ENCODE data around the gene HEXIM1.

The HEXIM1 gene, protein sequence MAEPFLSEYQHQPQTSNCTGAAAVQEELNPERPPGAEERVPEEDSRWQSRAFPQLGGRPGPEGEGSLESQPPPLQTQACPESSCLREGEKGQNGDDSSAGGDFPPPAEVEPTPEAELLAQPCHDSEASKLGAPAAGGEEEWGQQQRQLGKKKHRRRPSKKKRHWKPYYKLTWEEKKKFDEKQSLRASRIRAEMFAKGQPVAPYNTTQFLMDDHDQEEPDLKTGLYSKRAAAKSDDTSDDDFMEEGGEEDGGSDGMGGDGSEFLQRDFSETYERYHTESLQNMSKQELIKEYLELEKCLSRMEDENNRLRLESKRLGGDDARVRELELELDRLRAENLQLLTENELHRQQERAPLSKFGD

GRCh38 chr17:45148183-45149036 is at the start of gene HEXIM1:
Gene HEXIM1 (plus strand): TSS chr17:45148475. CDS start chr17:45149191, 716 bp downstream.
- peak; percentile 98 for DNase-seq (ENCODE audit: low read depth in 2 of 2, low spot score in 1 of 2)

DNA sequence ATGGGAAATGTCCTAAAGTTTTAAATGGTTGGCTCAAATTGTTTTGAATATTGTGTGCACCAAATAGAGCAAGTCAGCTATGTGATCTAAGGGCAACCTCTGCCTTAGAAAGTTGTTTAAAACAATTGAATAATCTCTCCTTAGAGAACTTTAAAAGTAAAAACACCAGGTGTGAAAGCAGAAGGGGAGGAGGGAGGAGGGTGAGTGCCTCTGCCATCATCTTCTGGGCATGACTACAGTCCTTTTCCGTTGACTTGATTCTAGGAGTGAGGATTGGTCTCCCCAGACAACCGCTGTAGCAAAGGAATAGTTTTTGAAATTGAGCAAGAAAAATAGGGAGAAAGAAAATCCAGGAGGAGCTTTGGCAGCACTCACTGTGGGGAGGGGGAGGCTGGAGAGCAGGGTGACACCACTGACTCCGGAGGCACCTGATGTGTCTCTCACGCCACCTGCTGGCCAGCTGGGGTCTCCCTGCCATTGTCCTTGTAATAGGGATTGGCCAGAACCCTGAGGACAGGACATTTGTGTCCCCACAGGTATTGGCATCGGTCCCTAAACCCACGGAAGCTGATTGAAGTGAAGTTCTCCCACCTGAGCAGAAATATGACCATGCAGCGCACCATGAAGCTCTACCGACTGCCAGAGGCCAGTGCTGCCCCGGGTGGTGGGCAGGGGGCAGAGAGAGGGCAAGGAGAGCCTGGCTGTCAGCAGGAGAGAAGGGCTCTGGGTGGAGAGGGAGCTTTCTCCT is 49.2 kb upstream of the HEXIM1 start:
- peak; percentile 42 to 43 for DNase-seq (ENCODE audit: low read depth in 2 of 2, low spot score in 1 of 2)

DNA sequence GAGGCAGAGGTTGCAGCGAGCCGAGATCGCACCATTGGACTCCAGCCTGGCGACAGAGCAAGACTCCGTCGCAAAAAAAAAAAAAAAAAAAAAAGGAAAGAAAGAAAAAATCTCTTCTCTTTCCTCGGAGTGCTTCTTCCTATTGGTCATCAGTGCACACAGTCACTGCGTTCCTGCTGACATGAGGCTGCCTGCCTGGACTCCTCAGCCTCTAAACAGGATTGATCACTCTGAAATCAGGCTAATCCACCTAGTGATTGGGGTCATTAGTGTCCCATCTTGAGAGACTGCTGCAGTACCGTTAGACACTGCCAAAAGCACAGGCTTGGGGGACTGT is 46.8 kb upstream of the HEXIM1 start:
- DNase-seq (ENCODE audit: low read depth in 2 of 2, low spot score in 1 of 2) = no peak

GRCh38 chr17:45101883-45102811 is 46.1 kb upstream of the HEXIM1 start:
- DNase-seq (ENCODE audit: low read depth in 2 of 2, low spot score in 1 of 2) = no peak

DNA sequence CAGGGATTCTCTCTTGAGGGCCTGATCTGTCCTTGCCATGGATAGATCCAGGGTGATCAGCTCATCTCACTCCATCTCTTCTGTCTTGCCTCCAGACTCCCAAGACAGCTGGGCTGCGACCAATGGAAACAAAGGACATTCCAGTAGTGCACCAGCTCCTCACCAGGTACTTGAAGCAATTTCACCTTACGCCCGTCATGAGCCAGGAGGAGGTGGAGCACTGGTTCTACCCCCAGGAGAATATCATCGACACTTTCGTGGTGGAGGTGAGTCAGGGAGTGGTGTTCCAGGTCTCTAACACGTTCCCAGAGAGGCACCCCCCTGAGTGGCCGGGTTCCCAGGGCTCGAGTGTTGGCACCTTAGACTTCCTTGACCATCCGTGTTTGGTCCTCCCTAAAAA is 45.4 kb upstream of the HEXIM1 start:
- no peak for DNase-seq (ENCODE audit: low read depth in 2 of 2, low spot score in 1 of 2)

- no peak for DNase-seq (ENCODE audit: low read depth in 2 of 2, low spot score in 1 of 2)
Observed at GRCh38 chr17:45103269-45103795, 44.9 kb upstream of the HEXIM1 start.

- no peak for DNase-seq (ENCODE audit: low read depth in 2 of 2, low spot score in 1 of 2)
Observed at GRCh38 chr17:45104029-45104428, 44.2 kb upstream of the HEXIM1 start.

- no peak for DNase-seq (ENCODE audit: low read depth in 2 of 2, low spot score in 1 of 2)
Observed at GRCh38 chr17:45104497-45104896, 43.8 kb upstream of the HEXIM1 start.

DNA sequence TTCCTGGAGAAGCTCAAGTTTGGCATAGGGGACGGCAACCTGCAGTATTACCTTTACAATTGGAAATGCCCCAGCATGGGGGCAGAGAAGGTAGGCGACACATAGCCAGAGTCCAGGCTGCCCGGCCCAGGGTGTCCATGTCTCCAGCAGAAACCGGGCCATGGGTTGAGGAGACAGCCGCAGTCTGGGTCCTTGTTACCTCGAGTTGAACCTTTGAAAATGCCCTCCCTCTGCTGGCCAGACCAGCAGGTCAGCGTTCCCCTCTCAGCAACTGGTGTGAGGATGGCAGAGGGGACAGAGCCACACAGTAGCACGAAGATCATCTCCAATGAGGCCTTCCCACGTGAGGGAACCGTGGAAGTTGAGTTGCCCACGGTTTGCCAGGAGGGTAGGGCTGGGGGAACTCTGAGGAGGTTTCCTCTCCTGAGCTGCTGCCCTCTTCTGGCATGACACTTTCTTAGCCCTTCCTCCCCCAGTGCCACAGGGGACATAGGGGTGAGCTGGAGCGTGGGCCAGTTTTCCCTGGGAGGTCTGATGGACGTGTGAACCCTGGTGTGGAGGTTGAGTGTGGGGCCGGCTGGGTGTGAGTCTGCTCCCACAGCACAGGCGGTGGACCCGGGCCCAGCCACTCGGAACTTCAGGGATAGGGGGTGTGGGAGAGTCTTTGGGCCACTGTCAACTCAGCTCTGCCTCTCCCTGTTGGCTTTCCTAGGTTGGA is 43.2 kb upstream of the HEXIM1 start:
- no peak for DNase-seq (ENCODE audit: low read depth in 2 of 2, low spot score in 1 of 2)

DNA sequence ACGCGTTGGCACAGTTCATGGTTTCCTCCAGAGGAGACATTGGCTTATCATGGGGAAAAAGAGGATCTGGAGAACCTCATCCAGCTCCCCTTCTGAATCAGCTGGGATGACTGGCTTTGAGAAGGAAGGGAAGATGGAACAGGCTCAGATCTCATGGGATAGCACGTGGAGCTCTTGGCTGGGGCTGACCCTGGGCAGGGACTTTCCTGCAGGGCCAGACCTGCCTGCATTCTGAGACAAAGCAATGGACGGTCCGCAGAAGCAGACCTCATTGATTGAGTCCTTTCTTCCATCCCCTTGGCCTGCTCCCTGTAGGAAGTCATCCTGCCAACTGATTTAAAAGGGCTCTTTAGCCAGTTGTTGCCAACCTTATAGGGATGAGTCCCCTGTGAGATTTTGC is 42.2 kb upstream of the HEXIM1 start:
- DNase-seq (ENCODE audit: low read depth in 2 of 2, low spot score in 1 of 2) = no peak

DNA sequence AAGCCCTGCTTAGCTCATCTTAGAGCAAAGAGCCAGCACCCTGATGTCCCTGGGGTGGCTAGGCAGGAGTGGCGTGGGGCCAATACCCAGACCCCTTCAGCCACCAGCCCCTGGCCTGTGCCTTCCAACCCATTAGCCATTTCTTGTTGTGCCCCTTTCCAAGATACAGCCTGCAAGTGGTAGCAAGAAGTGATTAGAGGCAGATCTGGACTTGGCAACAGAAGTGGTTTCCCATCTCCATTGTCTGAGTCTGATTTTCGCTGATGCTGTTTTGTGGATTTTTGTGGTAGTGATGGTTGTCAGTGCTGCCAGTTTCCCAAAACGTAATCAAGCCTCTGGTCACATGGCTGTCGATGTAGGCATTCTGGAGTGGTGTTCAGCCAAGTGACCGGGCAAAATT is 41.7 kb upstream of the HEXIM1 start:
- DNase-seq (ENCODE audit: low read depth in 2 of 2, low spot score in 1 of 2) = no peak

DNA sequence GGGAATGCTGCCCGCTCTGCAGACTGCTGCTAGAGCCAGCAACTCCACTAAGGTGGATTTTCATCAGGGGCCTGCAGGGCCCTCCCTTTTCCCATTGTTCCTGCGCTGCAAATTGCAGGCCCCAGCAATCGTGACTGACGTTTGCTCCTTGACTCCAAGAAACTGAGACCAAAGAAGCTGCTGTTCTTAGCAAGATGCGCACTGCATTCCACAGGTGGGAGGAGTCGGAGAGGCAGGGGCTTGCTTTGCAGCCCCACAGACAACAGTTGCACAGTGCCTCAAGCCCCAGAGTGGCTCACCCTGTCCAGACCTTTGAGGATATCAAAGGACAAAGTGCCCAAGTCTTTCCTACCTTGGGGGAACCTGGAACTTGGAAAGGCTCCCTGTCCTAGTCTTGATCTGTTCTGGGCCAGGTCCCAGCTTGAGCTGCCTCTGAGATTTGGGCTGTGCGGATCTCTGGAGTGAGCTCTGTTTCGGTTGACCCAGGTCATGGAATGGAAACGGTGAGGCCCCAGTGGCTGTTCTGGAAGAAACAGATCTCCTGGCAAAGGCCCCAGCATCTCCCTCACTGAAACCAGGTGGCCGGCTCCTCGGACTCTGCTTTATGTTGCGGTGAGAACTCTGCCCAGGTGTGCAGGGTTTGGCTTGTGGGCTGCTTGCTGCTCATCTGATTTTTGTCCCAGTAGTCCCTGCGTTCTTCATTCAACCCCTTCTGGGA is 40.8 kb upstream of the HEXIM1 start:
- no peak for DNase-seq (ENCODE audit: low read depth in 2 of 2, low spot score in 1 of 2)

- no peak for DNase-seq (ENCODE audit: low read depth in 2 of 2, low spot score in 1 of 2)
Observed at GRCh38 chr17:45108051-45108450, 40.2 kb upstream of the HEXIM1 start.

DNA sequence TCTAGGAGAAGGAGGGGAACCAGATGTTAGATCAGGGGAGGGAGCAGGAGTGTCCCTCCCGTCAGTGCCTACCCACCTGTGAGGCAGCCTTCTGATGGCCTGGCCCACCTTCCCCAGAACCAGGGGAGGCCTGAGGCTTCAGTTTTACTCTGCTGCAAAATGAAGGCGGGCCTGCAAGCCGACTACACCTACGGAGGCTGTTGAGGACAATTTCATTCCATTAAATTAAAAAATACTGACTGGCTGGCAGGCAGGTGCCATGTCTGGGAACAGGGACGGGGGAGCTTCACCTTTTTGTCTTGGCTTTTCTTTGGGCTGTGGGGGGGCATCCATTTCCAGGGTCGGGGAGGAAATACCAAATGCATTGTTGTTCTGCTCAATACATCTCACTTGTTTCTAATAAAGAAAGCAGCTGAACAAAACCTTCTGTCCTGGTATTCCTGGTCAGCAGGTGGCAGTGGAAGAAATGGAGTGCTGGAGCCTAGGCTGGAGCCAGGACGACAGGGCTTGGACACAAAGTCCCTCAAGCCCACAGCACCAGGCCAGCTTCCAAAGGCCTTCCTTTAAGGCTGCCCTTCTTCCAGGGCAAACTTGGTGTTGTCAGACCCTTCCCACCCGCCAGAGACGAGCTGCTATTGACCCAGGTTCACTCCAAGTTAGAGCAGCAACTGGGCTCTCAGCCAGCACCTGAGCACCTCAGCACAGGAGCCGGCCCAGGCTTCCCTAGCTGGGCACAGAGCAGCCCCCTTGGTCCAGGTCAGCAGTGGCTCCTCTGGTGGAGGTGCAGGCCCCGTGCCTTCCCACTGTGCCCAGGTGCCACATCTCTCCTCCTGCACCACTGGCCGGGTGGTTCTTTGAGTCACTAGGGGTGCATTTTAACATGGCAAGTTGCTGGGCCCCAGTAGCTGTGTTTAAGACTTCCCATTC is 39.4 kb upstream of the HEXIM1 start:
- DNase-seq (ENCODE audit: low read depth in 2 of 2, low spot score in 1 of 2) = no peak

DNA sequence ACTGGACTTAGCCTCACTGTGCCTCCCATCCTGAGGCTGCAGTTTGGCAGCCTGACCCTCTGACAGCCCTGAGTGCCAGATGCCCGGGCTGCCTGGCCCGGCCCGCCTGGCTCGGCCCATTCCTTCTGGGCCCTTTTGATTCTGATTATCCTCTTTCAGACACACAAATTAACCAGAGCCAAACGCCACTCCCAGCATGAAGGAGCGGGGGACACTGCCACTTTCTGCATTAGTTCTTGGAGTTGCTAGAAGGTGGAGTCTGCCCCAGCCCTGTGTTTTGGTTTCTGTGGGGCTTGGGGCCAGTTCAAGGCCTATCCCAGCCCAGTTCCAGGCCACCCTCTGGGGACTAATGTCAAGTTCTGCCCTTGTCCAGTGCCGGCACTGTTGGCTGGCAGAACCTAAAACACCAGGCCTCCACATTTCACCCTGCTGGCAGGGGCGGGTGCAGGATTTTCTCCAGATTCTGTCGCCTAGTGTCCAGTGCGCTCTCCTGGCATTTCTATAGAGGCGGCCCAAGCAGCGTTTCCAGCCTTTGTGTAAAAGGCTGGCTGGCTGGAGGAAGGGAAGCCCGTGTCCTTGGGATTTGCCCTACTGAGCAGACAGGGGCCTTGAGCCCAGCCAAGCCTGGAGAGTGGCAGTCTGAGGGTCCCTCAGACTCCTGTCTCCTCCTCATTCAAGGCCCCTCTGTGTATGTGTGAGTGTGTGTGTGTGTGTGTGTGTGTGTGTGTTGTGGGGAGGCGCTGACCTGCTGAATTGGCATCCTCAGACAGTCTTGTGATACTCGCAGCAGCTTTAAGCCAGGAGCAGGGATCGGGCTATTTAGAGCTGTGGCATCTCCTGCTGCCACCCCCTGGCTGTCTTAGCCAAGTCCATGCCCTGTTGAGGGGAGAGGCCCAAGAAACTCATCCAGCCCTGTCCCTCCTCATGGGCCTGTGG is 37.3 kb upstream of the HEXIM1 start:
- no peak for DNase-seq (ENCODE audit: low read depth in 2 of 2, low spot score in 1 of 2)

- no peak for DNase-seq (ENCODE audit: low read depth in 2 of 2, low spot score in 1 of 2)
Observed at GRCh38 chr17:45111850-45112249, 36.4 kb upstream of the HEXIM1 start.
